ENCODE measurements around the gene NDUFAF2. TPM values are rescaled to one million over a fixed set of nuclear protein-coding genes. Genes with fewer than 3 reads are reported as not detected.
A peak's percentile ranks its signal among the peaks of the same experiment; 100 is the strongest.
"Not testable (repeated sequence)": the region's sequence is repeated elsewhere in the genome, so short reads cannot be mapped to it uniquely, and the experiment has no call there.

The NDUFAF2 gene
- total RNA-seq, 1 experiment from 2014 or later = 23.3 TPM

- in situ Hi-C loops (cut with HindIII; ENCODE audit: low pct_unique_long_range_greater_than_20kb, low sequenced_read_pairs) = no loop called here
- DNase-seq (ENCODE audit: low read depth) = no peak
Measured at GRCh38 chr5:60980511-60980910, 35.5 kb downstream of the NDUFAF2 start.

GRCh38 chr5:60982127-60982526 lies 37.1 kb downstream of the NDUFAF2 start:
- in situ Hi-C loops (cut with HindIII; ENCODE audit: low pct_unique_long_range_greater_than_20kb, low sequenced_read_pairs); DNase-seq (ENCODE audit: low read depth): not testable (repeated sequence)

- in situ Hi-C loops (cut with HindIII; ENCODE audit: low pct_unique_long_range_greater_than_20kb, low sequenced_read_pairs) = no loop called here
- DNase-seq (ENCODE audit: low read depth) = no peak
Measured at GRCh38 chr5:60989790-60990189, 44.8 kb downstream of the NDUFAF2 start.

GRCh38 chr5:60992871-60993270 lies 47.9 kb downstream of the NDUFAF2 start:
- in situ Hi-C loops (cut with HindIII; ENCODE audit: low pct_unique_long_range_greater_than_20kb, low sequenced_read_pairs) = no loop called here
- no peak for DNase-seq (ENCODE audit: low read depth)

GRCh38 chr5:60993425-60993824 lies 48.4 kb downstream of the NDUFAF2 start:
- DNase-seq (ENCODE audit: low read depth) = peak; percentile 6
- in situ Hi-C loops (cut with HindIII; ENCODE audit: low pct_unique_long_range_greater_than_20kb, low sequenced_read_pairs) = no loop called here

- DNase-seq (ENCODE audit: low read depth) = no peak
- in situ Hi-C loops (cut with HindIII; ENCODE audit: low pct_unique_long_range_greater_than_20kb, low sequenced_read_pairs) = no loop called here
Measured at GRCh38 chr5:60993875-60994571, 49.0 kb downstream of the NDUFAF2 start.

GRCh38 chr5:60996368-60996767 lies 51.4 kb downstream of the NDUFAF2 start:
- in situ Hi-C loops (cut with HindIII; ENCODE audit: low pct_unique_long_range_greater_than_20kb, low sequenced_read_pairs) = no loop called here
- no peak for DNase-seq (ENCODE audit: low read depth)

- in situ Hi-C loops (cut with HindIII; ENCODE audit: low pct_unique_long_range_greater_than_20kb, low sequenced_read_pairs) = no loop called here
- no peak for DNase-seq (ENCODE audit: low read depth)
Measured at GRCh38 chr5:60997721-60998120, 52.7 kb downstream of the NDUFAF2 start.

- in situ Hi-C loops (cut with HindIII; ENCODE audit: low pct_unique_long_range_greater_than_20kb, low sequenced_read_pairs) = no loop called here
- no peak for DNase-seq (ENCODE audit: low read depth)
Measured at GRCh38 chr5:61000887-61001286, 55.9 kb downstream of the NDUFAF2 start.

- in situ Hi-C loops (cut with HindIII; ENCODE audit: low pct_unique_long_range_greater_than_20kb, low sequenced_read_pairs) = no loop called here
- no peak for DNase-seq (ENCODE audit: low read depth)
Measured at GRCh38 chr5:61001647-61002046, 56.6 kb downstream of the NDUFAF2 start.

- DNase-seq (ENCODE audit: low read depth) = no peak
- in situ Hi-C loops (cut with HindIII; ENCODE audit: low pct_unique_long_range_greater_than_20kb, low sequenced_read_pairs) = no loop called here
Measured at GRCh38 chr5:61002611-61003355, 57.8 kb downstream of the NDUFAF2 start.

- no peak for DNase-seq (ENCODE audit: low read depth)
- in situ Hi-C loops (cut with HindIII; ENCODE audit: low pct_unique_long_range_greater_than_20kb, low sequenced_read_pairs) = no loop called here
Measured at GRCh38 chr5:61004448-61004847, 59.4 kb downstream of the NDUFAF2 start.

- in situ Hi-C loops (cut with HindIII; ENCODE audit: low pct_unique_long_range_greater_than_20kb, low sequenced_read_pairs) = no loop called here
- no peak for DNase-seq (ENCODE audit: low read depth)
Measured at GRCh38 chr5:61009907-61010306, 64.9 kb downstream of the NDUFAF2 start.

- in situ Hi-C loops (cut with HindIII; ENCODE audit: low pct_unique_long_range_greater_than_20kb, low sequenced_read_pairs) = no loop called here
- no peak for DNase-seq (ENCODE audit: low read depth)
Measured at GRCh38 chr5:61010467-61011454, 65.8 kb downstream of the NDUFAF2 start.

GRCh38 chr5:61018062-61018461 lies 73.1 kb downstream of the NDUFAF2 start:
- DNase-seq (ENCODE audit: low read depth) = no peak
- in situ Hi-C loops (cut with HindIII; ENCODE audit: low pct_unique_long_range_greater_than_20kb, low sequenced_read_pairs) = no loop called here

GRCh38 chr5:61019642-61020041 lies 74.6 kb downstream of the NDUFAF2 start:
- in situ Hi-C loops (cut with HindIII; ENCODE audit: low pct_unique_long_range_greater_than_20kb, low sequenced_read_pairs) = no loop called here
- no peak for DNase-seq (ENCODE audit: low read depth)

- in situ Hi-C loops (cut with HindIII; ENCODE audit: low pct_unique_long_range_greater_than_20kb, low sequenced_read_pairs) = no loop called here
- DNase-seq (ENCODE audit: low read depth) = no peak
Measured at GRCh38 chr5:61020415-61020814, 75.4 kb downstream of the NDUFAF2 start.

GRCh38 chr5:61023131-61023530 lies 78.1 kb downstream of the NDUFAF2 start:
- in situ Hi-C loops (cut with HindIII; ENCODE audit: low pct_unique_long_range_greater_than_20kb, low sequenced_read_pairs) = no loop called here
- no peak for DNase-seq (ENCODE audit: low read depth)

GRCh38 chr5:61026004-61026403 lies 81.0 kb downstream of the NDUFAF2 start:
- in situ Hi-C loops (cut with HindIII; ENCODE audit: low pct_unique_long_range_greater_than_20kb, low sequenced_read_pairs) = no loop called here
- DNase-seq (ENCODE audit: low read depth) = no peak

All from Caki2 (cell line).